GM12801 (cell line): ENCODE results near the gene CERS5.

Experiments used
- CTCF ChIP-seq: IDR thresholded peaks from one replicate; pipeline ENCODE4 v1.5.1; 2011; ENCODE audit warnings: control low read depth; ENCODE audit not compliant: insufficient read length; ENCODE audit errors: extremely low read depth

Gene CERS5

DNA sequence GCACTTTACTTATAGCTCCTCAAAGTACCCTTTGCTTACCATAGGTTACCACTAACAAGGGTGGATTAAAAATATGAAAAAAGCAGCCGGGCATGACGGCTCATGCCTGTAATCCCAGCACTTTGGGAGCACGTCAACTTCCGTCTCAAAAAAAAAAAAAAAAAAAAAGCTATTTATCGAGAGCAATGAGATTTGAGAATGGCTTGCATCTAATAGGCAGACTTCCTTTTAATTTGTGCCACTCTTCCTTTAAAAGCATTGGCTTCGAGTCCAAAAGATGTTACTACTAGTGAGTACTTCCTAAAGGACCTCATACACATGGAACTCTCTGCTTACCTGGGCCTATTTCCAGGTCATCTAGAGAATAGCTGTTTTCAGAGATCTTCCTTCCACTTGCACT is 38.5 kb upstream of the CERS5 start:
- no peak for TF ChIP-seq CTCF

- no peak for TF ChIP-seq CTCF
Measured at GRCh38 chr12:50203691-50204090, 36.5 kb upstream of the CERS5 start.

DNA sequence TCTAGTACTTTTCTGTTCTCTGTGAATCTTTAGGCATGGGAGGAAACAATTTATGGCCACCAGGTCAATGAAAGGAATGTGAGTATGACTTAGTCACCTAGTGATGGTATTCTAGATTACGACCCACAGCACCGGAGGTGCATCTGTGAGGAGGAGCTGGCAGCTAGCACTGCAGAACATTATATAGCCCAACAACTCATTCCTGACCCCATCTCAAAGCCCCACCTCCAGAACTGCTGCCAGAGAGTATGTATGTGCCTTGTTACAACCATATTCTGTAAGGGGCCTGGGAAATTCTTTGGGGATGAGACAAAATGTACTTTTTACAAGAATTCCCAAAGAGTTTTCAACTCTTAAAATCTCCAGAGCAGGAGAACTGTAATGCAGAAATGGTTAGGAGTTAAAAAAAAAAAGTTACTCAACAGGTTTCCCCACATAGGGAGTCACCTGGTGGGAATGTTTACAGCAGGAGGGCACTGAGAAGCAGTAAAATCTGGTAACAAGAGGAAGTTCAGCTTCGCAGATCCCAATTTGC is 34.9 kb upstream of the CERS5 start:
- TF ChIP-seq CTCF, result no peak

DNA sequence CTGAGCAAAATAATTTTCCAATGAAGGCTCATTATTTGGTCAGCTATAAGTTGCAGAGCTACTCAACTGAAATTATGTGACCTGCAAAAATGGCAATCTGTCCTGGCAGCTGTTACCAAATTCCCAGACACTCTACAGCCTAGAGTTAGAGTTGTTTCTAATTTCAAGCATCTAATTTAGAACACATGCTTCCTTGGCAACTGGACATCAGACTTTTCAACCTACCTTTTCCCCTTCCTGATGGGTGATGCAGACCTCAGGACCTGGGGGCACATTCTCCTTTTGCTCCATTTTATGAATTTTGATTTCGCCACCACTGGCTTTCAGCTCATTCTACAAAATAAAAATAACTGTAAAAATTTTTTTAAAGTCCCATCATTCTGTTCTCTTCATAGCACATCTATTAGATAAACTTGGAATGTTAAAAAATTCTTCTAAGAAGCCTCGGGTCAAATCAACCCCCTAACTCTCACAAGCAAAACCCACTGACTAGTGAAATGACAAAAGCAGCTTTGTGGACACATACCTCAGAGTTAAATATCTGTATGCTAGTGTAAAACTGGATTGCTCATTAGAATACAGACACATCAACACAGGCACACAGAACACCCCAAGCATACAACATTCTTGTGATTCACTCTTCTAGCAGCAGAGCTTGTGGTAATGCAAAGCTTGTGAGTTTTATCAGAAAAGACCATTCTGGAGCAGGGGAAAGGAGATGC is 33.5 kb upstream of the CERS5 start:
- no peak for TF ChIP-seq CTCF

DNA sequence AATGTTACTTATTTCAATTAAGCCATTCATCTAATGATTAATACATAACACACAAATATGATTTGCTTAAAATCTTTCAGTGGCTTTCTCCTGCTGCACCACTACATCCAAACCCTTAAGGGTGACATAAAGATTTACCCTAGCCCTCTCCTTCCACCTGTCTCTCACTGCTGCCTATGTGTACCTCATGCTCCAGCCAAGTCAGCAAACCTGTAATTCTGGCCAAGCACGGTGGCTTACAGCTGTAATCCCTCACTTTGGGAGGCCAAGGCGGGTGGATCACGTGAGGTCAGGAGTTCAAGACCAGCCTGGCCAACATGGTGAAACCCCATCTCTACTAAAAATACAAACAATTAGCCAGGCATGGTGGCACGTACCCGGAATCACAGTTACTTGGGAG is 31.7 kb upstream of the CERS5 start:
- TF ChIP-seq CTCF, result no peak

GRCh38 chr12:50197297-50197727 is 30.1 kb upstream of the CERS5 start:
- no peak for TF ChIP-seq CTCF

DNA sequence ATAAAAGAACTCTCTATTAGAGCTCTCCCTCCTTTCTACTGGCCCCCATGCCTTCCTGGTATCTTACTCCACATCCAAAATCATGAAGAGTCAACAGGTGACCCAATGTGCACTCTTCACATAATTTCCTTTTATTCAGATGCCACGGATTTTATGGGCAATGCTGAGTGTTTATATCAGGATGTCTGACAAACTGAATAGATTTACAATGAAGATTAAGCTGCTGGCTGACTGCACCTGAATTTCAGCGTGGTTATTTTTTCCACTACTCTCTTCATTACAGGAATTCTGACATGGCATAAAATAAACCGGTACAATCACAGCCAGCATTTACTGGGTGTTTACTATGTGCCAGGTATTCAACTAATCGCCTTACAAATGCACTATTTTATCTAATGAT is 29.4 kb upstream of the CERS5 start:
- TF ChIP-seq CTCF, result no peak
